ENCODE measurements around the gene MX2. TPM values are rescaled to one million over a fixed set of nuclear protein-coding genes. Genes with fewer than 3 reads are reported as not detected.

The MX2 gene
- total and polyA plus RNA-seq, 2 experiments from 2014 or later: 5.4 to 9.2 TPM

DNA sequence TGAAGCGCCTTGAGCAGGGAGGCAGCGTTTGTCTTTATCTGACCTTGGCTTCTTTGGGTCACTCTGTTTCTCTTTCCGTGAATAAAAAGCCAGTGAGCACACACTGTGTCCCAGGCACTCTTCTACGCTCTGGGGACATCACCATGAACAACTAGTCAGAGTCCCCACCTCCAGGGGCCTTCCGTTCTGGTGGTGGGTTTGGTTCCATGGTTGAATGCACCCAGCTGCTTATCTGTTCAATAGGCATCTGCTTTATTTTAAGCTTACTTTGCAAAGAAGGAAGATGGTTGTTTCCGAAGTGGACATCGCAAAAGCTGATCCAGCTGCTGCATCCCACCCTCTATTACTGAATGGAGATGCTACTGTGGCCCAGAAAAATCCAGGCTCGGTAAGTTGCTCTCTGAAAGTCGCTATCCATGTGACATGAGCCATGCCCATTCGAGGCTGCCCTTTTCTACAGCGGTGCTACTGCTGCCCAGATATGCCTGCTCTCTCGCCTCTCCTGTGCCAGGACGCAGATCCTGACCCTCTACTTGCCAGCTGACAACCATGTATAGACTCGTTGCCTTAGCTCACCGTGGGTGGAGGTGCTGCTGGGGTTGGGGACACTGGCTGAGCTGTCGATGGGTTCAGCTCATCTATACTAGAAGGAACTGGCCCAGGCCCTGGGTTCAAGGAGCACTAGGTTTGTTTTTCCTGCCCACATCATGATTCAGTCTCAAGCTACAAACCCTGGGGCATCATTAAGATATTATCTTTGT, 70.1 kb downstream of the MX2 start:
- H3K4me3 ChIP-seq: no peak overlapping the region
- no peak overlapping the region for H3K27ac Mint-ChIP-seq
- H3K36me3 Mint-ChIP-seq (ENCODE audit: low read depth): peaks cover 6% of the 10 kb centered on the region
- H3K27me3 ChIP-seq (ENCODE audit: insufficient read depth): peaks cover 17% of the 10 kb centered on the region
- H4K20me1 ChIP-seq (replicated peaks; ENCODE audit: insufficient read depth): no peaks in the 10 kb centered on the region
- no peaks in the 10 kb centered on the region for H3F3A ChIP-seq (replicated peaks; ENCODE audit: low read depth)
- H3K79me2 ChIP-seq (replicated peaks; ENCODE audit: insufficient read depth): no peaks in the 10 kb centered on the region
- H3K4me1 Mint-ChIP-seq: peaks cover 12% of the 10 kb centered on the region; the same call in 2 of the 3 replicates
- peaks cover 11% of the 10 kb centered on the region for H3K27me3 Mint-ChIP-seq (ENCODE audit: insufficient read depth, low read depth, poor library complexity)
- TF ChIP-seq REST (IDR thresholded peaks at IDR 0.05; ENCODE audit: unreplicated experiment): no peak
- TF ChIP-seq, protein P1, sequence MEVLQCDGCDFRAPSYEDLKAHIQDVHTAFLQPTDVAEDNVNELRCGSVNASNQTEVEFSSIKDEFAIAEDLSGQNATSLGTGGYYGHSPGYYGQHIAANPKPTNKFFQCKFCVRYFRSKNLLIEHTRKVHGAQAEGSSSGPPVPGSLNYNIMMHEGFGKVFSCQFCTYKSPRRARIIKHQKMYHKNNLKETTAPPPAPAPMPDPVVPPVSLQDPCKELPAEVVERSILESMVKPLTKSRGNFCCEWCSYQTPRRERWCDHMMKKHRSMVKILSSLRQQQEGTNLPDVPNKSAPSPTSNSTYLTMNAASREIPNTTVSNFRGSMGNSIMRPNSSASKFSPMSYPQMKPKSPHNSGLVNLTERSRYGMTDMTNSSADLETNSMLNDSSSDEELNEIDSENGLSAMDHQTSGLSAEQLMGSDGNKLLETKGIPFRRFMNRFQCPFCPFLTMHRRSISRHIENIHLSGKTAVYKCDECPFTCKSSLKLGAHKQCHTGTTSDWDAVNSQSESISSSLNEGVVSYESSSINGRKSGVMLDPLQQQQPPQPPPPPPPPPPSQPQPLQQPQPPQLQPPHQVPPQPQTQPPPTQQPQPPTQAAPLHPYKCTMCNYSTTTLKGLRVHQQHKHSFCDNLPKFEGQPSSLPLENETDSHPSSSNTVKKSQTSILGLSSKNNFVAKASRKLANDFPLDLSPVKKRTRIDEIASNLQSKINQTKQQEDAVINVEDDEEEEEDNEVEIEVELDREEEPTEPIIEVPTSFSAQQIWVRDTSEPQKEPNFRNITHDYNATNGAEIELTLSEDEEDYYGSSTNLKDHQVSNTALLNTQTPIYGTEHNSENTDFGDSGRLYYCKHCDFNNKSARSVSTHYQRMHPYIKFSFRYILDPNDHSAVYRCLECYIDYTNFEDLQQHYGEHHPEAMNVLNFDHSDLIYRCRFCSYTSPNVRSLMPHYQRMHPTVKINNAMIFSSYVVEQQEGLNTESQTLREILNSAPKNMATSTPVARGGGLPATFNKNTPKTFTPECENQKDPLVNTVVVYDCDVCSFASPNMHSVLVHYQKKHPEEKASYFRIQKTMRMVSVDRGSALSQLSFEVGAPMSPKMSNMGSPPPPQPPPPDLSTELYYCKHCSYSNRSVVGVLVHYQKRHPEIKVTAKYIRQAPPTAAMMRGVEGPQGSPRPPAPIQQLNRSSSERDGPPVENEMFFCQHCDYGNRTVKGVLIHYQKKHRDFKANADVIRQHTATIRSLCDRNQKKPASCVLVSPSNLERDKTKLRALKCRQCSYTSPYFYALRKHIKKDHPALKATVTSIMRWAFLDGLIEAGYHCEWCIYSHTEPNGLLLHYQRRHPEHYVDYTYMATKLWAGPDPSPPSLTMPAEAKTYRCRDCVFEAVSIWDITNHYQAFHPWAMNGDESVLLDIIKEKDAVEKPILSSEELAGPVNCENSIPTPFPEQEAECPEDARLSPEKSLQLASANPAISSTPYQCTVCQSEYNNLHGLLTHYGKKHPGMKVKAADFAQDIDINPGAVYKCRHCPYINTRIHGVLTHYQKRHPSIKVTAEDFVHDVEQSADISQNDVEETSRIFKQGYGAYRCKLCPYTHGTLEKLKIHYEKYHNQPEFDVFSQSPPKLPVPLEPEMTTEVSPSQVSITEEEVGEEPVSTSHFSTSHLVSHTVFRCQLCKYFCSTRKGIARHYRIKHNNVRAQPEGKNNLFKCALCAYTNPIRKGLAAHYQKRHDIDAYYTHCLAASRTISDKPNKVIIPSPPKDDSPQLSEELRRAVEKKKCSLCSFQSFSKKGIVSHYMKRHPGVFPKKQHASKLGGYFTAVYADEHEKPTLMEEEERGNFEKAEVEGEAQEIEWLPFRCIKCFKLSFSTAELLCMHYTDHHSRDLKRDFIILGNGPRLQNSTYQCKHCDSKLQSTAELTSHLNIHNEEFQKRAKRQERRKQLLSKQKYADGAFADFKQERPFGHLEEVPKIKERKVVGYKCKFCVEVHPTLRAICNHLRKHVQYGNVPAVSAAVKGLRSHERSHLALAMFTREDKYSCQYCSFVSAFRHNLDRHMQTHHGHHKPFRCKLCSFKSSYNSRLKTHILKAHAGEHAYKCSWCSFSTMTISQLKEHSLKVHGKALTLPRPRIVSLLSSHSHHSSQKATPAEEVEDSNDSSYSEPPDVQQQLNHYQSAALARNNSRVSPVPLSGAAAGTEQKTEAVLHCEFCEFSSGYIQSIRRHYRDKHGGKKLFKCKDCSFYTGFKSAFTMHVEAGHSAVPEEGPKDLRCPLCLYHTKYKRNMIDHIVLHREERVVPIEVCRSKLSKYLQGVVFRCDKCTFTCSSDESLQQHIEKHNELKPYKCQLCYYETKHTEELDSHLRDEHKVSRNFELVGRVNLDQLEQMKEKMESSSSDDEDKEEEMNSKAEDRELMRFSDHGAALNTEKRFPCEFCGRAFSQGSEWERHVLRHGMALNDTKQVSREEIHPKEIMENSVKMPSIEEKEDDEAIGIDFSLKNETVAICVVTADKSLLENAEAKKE (CRISPR knock-in tag; IDR thresholded peaks at IDR 0.05): no peak
- no peak for TF ChIP-seq ETS1 (IDR thresholded peaks at IDR 0.05)
- TF ChIP-seq ZNF114 (CRISPR knock-in tag; IDR thresholded peaks at IDR 0.05): no peak
- no peak for TF ChIP-seq ZNF331 (CRISPR knock-in tag; IDR thresholded peaks at IDR 0.05; ENCODE audit: low read depth)
- TF ChIP-seq EZH2phosphoT487 (IDR thresholded peaks at IDR 0.05; ENCODE audit: unreplicated experiment): no peak
- TF ChIP-seq JUNB (IDR thresholded peaks at IDR 0.05; ENCODE audit: unreplicated experiment): no peak
- no peak overlapping the region for H3K4me3 Mint-ChIP-seq
- H2AFZ ChIP-seq: no peak overlapping the region
- no peaks in the 10 kb centered on the region for H3K36me3 ChIP-seq (ENCODE audit: insufficient read depth)
- 0 out of 2 replicates have a peak, but pooled peaks cover 3% of the 10 kb centered on the region for H3K9me2 ChIP-seq (ENCODE audit: insufficient read depth)
- no peak overlapping the region for H3K27ac ChIP-seq (ENCODE audit: low read depth)
- no peak overlapping the region for H3K4me2 ChIP-seq
- no peaks in the 10 kb centered on the region for H3K9me3 Mint-ChIP-seq
- DNase-seq (ENCODE audit: low spot score) (no peak), ATAC-seq (no peak)
- peaks cover 4% of the 10 kb centered on the region; the same call in 1 of the 2 replicates for H3K4me1 ChIP-seq (ENCODE audit: insufficient read depth)
